Left ventricle myocardium inferior (tissue), 1 donor: ENCODE measurements around the gene NPTX2. TPM values are rescaled to one million over a fixed set of nuclear protein-coding genes. Genes with fewer than 3 reads are reported as not detected.
"Not testable (repeated sequence)": the region's sequence is repeated elsewhere in the genome, so short reads cannot be mapped to it uniquely, and the experiment has no call there.

Experiments
- DNase-seq: peaks from one replicate; pipeline ENCODE4 v3.0.0-alpha.2; 2020
- H3K27ac ChIP-seq: fragments of 200-600 bp; replicated peaks from 2 replicates; pipeline ENCODE4 v1.8.0; 2021
- H3K27me3 ChIP-seq: fragments of 200-600 bp; 2 replicates; pipeline ENCODE4 v1.8.0; 2021; ENCODE audit warnings: low read depth
- H3K36me3 ChIP-seq: fragments of 200-600 bp; 2 replicates; pipeline ENCODE4 v1.8.0; 2021
- H3K4me1 ChIP-seq: fragments of 200-600 bp; 2 replicates; pipeline ENCODE4 v1.8.0; 2021
- H3K4me3 ChIP-seq: fragments of 200-600 bp; 2 replicates; pipeline ENCODE4 v1.8.0; 2021; ENCODE audit warnings: mild to moderate bottlenecking, moderate library complexity
- H3K9me3 ChIP-seq: fragments of 200-600 bp; replicated peaks from 2 replicates; pipeline ENCODE4 v1.8.0; 2021
- intact Hi-C: fragments of 100-400 bp; cut with micrococcal nuclease; formaldehyde crosslinking; loops from one replicate; pipeline ENCODE4 v1.11.0; 2022
- total RNA-seq: library from RNA; stranded (reverse); fragmentation: NEBNext Ultra II Directional; extraction: Animal tissue kit (Norgen Biotek cat#: 25700); gene quantifications from one replicate; pipeline ENCODE4 v1.2.1, GENCODE V29; 2021
- TF ChIP-seq, protein P1 (sequence below): fragments of 200-600 bp; IDR thresholded peaks from 2 replicates; pipeline ENCODE4 v1.8.0; 2021; ENCODE audit warnings: antibody characterized with exemption, mild to moderate bottlenecking, borderline replicate concordance
- donor health status: DM: no; HTN: yes; CAD: no; lungs with severe emphysema.

Gene NPTX2
- total RNA-seq, 1 donor from 2014 or later, result 2.3 TPM

DNA sequence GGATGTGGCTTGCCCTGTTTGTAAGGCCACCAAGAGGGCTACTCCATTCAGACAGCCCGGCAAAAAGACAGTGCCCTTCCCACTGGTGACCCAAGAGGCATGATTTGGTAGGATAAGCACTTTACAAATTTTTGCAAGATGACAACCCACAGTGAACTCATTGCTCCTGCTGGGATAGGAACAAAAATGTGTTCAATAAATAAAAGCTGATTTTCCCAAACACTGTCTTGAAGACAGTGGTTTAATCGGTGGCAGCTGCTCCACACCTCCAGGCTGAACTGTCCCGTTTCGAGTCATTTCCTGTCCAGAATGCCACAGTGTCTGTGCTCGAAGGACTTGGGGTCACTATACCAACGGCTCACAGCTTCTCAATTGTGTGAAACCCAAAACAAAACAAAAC is 45.1 kb upstream of the NPTX2 start:
- Histone ChIP-seq H3K27me3 (peaks cover 12% of the 10 kb centered on the region), H3K4me1 (no peaks in the 10 kb centered on the region), H3K36me3 (no peaks in the 10 kb centered on the region), H3K4me3 (no peak overlapping the region), H3K9me3 (peaks cover 23% of the 10 kb centered on the region), H3K27ac (no peak overlapping the region)
- intact Hi-C loops, result no loop called here
- TF ChIP-seq, protein P1, sequence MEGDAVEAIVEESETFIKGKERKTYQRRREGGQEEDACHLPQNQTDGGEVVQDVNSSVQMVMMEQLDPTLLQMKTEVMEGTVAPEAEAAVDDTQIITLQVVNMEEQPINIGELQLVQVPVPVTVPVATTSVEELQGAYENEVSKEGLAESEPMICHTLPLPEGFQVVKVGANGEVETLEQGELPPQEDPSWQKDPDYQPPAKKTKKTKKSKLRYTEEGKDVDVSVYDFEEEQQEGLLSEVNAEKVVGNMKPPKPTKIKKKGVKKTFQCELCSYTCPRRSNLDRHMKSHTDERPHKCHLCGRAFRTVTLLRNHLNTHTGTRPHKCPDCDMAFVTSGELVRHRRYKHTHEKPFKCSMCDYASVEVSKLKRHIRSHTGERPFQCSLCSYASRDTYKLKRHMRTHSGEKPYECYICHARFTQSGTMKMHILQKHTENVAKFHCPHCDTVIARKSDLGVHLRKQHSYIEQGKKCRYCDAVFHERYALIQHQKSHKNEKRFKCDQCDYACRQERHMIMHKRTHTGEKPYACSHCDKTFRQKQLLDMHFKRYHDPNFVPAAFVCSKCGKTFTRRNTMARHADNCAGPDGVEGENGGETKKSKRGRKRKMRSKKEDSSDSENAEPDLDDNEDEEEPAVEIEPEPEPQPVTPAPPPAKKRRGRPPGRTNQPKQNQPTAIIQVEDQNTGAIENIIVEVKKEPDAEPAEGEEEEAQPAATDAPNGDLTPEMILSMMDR, result no peak
- DNase-seq, result no peak

DNA sequence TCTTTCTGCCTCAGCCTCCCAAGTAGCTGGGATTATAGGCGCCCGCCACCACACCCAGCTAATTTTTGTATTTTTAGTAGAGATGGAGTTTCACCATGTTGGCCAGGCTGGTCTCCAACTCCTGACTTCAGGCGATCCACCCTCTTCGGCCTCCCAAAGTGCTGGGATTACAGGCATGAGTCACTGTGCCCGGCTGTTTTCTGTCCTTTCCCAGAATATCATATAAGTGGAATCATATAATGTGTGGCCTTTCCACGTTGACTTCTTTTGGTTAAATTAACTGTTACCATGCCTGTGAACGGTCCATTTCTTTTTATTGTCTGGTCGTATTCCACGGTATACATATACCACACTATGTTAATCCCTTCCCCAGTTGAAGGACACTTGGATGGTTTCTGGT is 44.4 kb upstream of the NPTX2 start:
- H3K4me3 ChIP-seq, H3K36me3 ChIP-seq, H3K27ac ChIP-seq, H3K4me1 ChIP-seq, DNase-seq, intact Hi-C loops: not testable (repeated sequence)
- peaks cover 19% of the 10 kb centered on the region for H3K27me3 ChIP-seq
- H3K9me3 ChIP-seq, result peaks cover 26% of the 10 kb centered on the region

DNA sequence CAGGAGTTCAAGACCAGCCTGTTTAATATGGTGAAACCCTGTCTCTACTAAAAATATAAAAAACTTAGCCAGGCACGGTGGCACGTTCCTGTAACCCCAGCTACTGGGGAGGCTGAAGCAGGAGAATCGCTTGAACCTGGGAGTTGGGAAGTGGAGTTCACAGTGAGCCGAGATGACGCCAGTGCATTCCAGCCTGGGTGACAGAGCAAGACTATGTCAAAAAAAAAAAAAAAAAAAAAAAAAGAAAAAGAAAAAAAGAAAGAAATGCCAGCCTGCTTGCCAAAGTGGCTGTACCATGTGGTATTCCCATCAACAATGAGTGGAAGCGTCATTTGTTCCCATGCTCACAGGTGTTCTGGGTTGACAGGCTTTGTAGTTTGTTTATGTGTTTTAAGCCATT is 43.3 kb upstream of the NPTX2 start:
- DNase-seq, result no peak
- no peak overlapping the region for H3K4me3 ChIP-seq
- no peaks in the 10 kb centered on the region for H3K4me1 ChIP-seq
- intact Hi-C loops, result no loop called here
- no peak overlapping the region for H3K27ac ChIP-seq
- H3K36me3 ChIP-seq, result no peaks in the 10 kb centered on the region
- TF ChIP-seq, protein P1, result no peak
- peaks cover 20% of the 10 kb centered on the region for H3K27me3 ChIP-seq
- H3K9me3 ChIP-seq, result peaks cover 26% of the 10 kb centered on the region

DNA sequence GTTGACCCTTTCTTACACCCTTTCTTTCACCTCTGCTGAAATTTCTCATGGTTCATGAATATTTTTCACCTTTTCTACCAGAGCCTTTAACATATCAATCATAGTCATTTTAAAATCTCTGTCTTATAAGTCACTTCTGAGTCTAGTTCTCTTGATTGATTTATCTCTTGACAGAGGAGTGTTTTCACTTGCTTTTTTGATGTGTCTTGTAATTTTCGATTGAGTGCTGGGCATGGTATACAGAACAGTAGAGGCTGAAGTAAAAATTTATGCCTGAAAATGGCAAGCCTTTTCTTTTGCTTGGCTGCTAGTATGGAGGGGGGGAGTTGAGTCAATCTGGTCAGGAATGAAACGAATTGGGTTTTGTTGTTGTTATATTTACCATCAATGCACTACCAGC is 41.2 kb upstream of the NPTX2 start:
- Histone ChIP-seq H3K36me3 (no peaks in the 10 kb centered on the region), H3K27me3 (peaks cover 30% of the 10 kb centered on the region), H3K9me3 (peaks cover 26% of the 10 kb centered on the region), H3K27ac (no peak overlapping the region), H3K4me1 (no peaks in the 10 kb centered on the region), H3K4me3 (no peak overlapping the region)
- DNase-seq, result no peak
- intact Hi-C loops, result no loop called here
- TF ChIP-seq, protein P1, result no peak

DNA sequence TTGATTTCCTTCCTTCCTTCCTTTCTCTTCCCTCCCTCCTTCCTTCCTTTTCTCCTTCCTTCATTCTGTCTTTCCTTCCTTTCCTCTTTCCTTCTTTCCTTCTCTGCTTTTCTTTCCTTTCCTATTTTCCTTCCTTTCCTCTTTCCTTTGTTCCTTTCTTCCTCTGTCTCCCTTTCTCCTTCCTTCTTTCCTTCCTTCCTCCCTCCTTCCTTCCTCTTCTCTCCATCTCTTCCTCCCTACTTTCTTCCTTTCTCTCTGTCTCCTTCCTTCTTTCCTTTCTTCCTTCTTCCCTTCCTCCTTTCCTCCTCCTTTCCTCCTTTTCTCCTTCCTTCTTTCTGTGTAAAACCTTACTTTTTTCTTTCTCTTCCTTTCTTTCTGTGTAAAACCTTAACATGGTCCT is 32.3 kb upstream of the NPTX2 start:
- Histone ChIP-seq H3K27ac (no peak overlapping the region), H3K9me3 (peaks cover 21% of the 10 kb centered on the region), H3K27me3 (peaks cover 44% of the 10 kb centered on the region), H3K4me1 (no peaks in the 10 kb centered on the region), H3K36me3 (no peaks in the 10 kb centered on the region), H3K4me3 (no peak overlapping the region)
- TF ChIP-seq, protein P1, result no peak
- DNase-seq, result no peak
- intact Hi-C loops, result no loop called here

DNA sequence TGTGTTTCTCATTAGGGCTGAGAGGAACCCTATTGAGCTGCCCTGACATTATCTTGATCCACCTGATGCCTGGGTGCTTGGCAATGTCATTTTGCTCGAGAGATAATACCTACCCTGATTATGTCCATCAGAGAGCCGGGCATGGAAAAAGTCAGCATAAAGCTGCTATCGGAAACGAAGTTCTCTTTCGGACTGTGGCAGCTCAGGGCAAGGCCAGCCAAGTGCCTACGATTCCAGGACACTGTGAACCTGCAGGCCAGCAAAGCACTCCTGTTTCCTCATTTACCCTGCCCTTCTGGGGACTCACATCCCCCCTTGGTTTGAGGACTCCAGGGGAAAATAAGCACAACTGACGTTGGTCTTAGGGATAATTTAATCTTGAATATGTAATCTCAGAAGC is 25.2 kb upstream of the NPTX2 start:
- H3K36me3 ChIP-seq, result no peaks in the 10 kb centered on the region
- no peak overlapping the region for H3K27ac ChIP-seq
- H3K4me1 ChIP-seq, result no peaks in the 10 kb centered on the region
- TF ChIP-seq, protein P1, result no peak
- no peak for DNase-seq
- intact Hi-C loops, result no loop called here
- H3K27me3 ChIP-seq, result peaks cover 67% of the 10 kb centered on the region
- H3K9me3 ChIP-seq, result no peaks in the 10 kb centered on the region
- H3K4me3 ChIP-seq, result no peak overlapping the region
